Neutrophil (primary cell): ENCODE data around the gene NTRK2.

Experiments
- H3K27ac ChIP-seq: fragments of 200-600 bp; sonication (generic); 2 replicates; pipeline ENCODE4 v1.5.1; 2016; ENCODE audit warnings: mild to moderate bottlenecking, moderate library complexity
- H3K27me3 ChIP-seq: fragments of 200-600 bp; sonication (generic); 2 replicates; pipeline ENCODE4 v1.6.0; 2016; ENCODE audit warnings: mild to moderate bottlenecking
- H3K36me3 ChIP-seq: fragments of 200-600 bp; sonication (generic); 2 replicates; pipeline ENCODE4 v1.5.1; 2017
- H3K4me1 ChIP-seq, 2 experiments: fragments of 200-600 bp in 1 of 2; sonication (generic) in 1 of 2; 1 replicate in 1 of 2; 2 replicates in 1 of 2; pipeline versions ENCODE4 v1.5.1 to v1.6.1; 2013 to 2016; ENCODE audit warnings: low read depth in 1 of 2, low read length in 1 of 2, mild to moderate bottlenecking in 1 of 2, moderate library complexity in 1 of 2; ENCODE audit not compliant: control insufficient read depth in 1 of 2, insufficient read depth in 1 of 2
- H3K4me3 ChIP-seq, 2 experiments: fragments of 200-600 bp in 1 of 2; sonication (generic) in 1 of 2; 1 replicate in 1 of 2; 2 replicates in 1 of 2; pipeline ENCODE4 v1.5.1; 2013 to 2016; ENCODE audit warnings: low read depth in 1 of 2, low read length in 1 of 2, mild to moderate bottlenecking in 1 of 2, moderate library complexity in 1 of 2
- H3K9me3 ChIP-seq: fragments of 200-600 bp; sonication (generic); 2 replicates; pipeline ENCODE4 v1.5.1; 2016
- CTCF ChIP-seq: fragments of 200-600 bp; sonication (generic); IDR thresholded peaks from 2 replicates; pipeline ENCODE4 v1.5.1; 2016; ENCODE audit warnings: antibody characterized with exemption

Gene NTRK2

GRCh38 chr9:84880835-84881234 is 211.3 kb downstream of the NTRK2 start:
- Histone ChIP-seq H3K4me1 (no peaks in the 10 kb centered on the region), H3K9me3 (no peaks in the 10 kb centered on the region), H3K36me3 (no peaks in the 10 kb centered on the region), H3K27me3 (no peaks in the 10 kb centered on the region), H3K4me3 (no peak overlapping the region), H3K27ac (no peak overlapping the region)
- no peak for TF ChIP-seq CTCF

- H3K9me3 ChIP-seq, result no peaks in the 10 kb centered on the region
- no peaks in the 10 kb centered on the region for H3K27me3 ChIP-seq
- H3K36me3 ChIP-seq, result no peaks in the 10 kb centered on the region
- H3K27ac ChIP-seq, result no peak overlapping the region
- H3K4me1 ChIP-seq, result no peaks in the 10 kb centered on the region
- no peak overlapping the region for H3K4me3 ChIP-seq
- TF ChIP-seq CTCF, result no peak
Measured at GRCh38 chr9:84886866-84887265, 217.3 kb downstream of the NTRK2 start.

GRCh38 chr9:84891924-84892323 is 222.4 kb downstream of the NTRK2 start:
- TF ChIP-seq CTCF, result no peak
- Histone ChIP-seq H3K27ac (no peak overlapping the region), H3K27me3 (no peaks in the 10 kb centered on the region), H3K4me1 (no peaks in the 10 kb centered on the region), H3K9me3 (no peaks in the 10 kb centered on the region), H3K4me3 (no peak overlapping the region), H3K36me3 (no peaks in the 10 kb centered on the region)

GRCh38 chr9:84893419-84894128 is 224.0 kb downstream of the NTRK2 start:
- Histone ChIP-seq H3K9me3 (no peaks in the 10 kb centered on the region), H3K4me1 (no peaks in the 10 kb centered on the region), H3K27ac (no peak overlapping the region), H3K4me3 (no peak overlapping the region), H3K27me3 (no peaks in the 10 kb centered on the region), H3K36me3 (no peaks in the 10 kb centered on the region)
- TF ChIP-seq CTCF, result no peak

- H3K4me3 ChIP-seq, result no peak overlapping the region
- H3K27ac ChIP-seq, result no peak overlapping the region
- H3K36me3 ChIP-seq, result no peaks in the 10 kb centered on the region
- no peaks in the 10 kb centered on the region for H3K4me1 ChIP-seq
- no peaks in the 10 kb centered on the region for H3K27me3 ChIP-seq
- TF ChIP-seq CTCF, result no peak
- H3K9me3 ChIP-seq, result no peaks in the 10 kb centered on the region
Measured at GRCh38 chr9:84894859-84895258, 225.3 kb downstream of the NTRK2 start.
